A549 treated with ZK216348 at 1 μM for 4 hours (cell line): Measurements from ENCODE around the gene SLC39A7. TPM values are rescaled to one million over a fixed set of nuclear protein-coding genes. Genes with fewer than 3 reads are reported as not detected.

ENCODE experiments used
- total RNA-seq: library from RNA; stranded (reverse); fragments of 200-300 nt; extraction: Qiagen RNA extraction; gene quantifications from 5 replicates; pipeline ENCODE4 v1.2.3, GENCODE V29; 2022; ENCODE audit warnings: low read depth

SLC39A7 gene, protein sequence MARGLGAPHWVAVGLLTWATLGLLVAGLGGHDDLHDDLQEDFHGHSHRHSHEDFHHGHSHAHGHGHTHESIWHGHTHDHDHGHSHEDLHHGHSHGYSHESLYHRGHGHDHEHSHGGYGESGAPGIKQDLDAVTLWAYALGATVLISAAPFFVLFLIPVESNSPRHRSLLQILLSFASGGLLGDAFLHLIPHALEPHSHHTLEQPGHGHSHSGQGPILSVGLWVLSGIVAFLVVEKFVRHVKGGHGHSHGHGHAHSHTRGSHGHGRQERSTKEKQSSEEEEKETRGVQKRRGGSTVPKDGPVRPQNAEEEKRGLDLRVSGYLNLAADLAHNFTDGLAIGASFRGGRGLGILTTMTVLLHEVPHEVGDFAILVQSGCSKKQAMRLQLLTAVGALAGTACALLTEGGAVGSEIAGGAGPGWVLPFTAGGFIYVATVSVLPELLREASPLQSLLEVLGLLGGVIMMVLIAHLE
- total RNA-seq = 99.1 to 115 TPM (median 112 TPM) in 5 replicates

DNA sequence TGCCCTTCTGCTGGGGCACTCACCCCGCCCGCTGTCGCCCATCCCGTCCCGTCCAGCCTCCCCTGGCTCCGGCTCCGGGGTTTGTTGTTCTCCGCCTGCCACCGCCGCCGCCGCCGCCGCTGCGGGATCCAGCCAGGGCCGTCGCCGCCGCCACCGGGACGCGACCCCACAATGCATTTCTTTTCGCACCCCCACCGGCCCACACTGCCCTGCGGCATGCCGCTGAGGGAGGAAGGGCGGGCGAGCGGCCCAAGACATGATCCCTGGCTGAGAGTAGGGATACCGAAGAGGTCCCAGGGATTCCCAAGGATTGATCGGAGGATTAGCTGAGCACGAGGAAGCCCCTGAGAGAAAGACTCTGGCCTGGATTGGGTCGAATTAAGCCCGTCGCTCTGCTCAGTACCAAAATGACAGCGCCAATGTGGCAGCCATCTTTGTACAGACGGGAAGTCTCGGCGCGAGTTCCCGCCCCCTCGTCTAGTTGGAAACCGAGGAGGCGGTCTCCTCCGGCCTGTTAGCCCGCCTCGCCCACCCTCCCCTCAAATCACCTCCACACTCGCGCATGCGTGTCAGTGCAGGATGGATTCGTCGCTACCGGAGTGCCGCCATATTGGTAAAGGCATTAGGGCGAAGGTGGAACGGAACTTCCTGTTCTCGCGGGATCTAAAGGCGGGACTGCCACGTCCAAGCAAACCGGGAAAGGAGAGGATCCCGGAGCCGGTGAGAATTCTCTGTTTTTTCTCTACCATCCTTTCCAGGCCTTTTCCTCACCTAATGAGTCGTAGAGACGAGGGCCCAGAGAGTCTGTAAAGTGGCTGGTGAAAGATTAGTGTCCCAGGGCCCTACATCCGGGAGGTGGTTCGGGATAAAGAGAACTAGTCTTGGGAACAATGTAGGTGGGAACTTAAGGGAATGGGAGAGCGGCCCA, at the start of gene SLC39A7, which contains the start of gene RXRB:
Gene SLC39A7, plus strand, starts transcription at position 649 of the 928 bp plus-strand sequence. CDS start 379 bp downstream, outside the sequence.
Gene RXRB, minus strand, starts transcription at position 447 of the 928 bp plus-strand sequence. Its CDS starts 189 bp downstream, at position 258.

DNA sequence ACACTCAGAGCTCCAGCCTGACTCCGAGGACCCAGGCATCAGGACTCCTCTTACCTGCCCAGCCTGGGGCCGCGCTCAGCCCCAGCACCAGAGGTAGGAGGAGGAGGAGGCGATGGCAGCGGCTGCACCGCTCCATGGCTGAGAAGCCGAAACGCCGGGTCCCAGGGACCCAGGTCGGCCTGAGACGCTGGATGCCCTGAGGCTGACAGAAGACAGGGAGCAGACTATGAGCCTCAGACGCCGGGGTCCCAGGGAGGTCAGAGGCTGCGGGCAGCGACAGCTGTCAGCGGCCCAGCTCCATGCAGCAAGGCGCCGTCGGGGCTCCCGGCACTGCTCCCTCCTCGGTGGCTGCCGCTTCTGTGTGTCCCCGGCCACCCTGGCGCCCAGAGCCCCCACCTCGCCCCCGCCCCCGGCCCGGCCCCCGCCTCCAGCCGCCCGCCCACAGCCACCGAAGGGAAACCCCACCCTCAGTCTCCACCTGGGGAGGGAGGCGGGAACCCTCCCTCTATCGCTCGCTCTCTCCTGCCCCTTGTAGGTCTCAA, 8.5 kb upstream of the SLC39A7 start, which contains the start of gene COL11A2:
Gene COL11A2, minus strand, starts transcription at position 363 of the 542 bp plus-strand sequence. Its CDS starts 227 bp downstream, at position 136.

DNA sequence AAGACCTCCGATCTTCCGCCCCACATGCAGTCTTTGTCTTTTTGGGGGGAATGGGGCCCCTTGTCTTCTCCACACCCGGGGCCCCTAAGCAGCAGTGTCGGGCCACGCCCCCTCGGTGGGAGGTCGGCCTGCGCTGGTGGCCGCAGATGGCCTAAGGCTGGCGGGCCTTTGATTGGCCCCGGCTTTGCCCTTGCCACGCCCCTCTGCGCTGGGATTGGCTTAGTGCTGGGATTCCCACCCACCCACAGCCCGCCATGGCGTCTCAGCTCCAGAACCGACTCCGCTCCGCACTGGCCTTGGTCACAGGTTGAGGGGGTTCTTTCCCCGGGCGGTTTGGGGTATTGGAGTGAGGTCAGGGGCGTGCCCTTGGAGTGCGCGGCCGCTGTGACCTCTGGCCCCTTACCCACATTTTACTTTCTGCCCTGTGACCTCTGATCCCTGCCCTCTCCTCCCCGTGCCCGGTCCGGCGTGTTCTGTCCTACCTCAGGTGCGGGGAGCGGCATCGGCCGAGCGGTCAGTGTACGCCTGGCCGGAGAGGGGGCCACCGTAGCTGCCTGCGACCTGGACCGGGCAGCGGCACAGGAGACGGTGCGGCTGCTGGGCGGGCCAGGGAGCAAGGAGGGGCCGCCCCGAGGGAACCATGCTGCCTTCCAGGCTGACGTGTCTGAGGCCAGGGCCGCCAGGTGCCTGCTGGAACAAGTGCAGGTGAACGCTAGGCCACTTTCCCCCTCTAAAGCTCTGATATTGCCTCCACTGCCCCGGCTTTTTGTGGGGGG, 3.9 kb downstream of the SLC39A7 start, which contains the start of gene HSD17B8:
Gene HSD17B8, plus strand, starts transcription at position 241 of the 776 bp plus-strand sequence. Its CDS starts 14 bp downstream, at position 255.

DNA sequence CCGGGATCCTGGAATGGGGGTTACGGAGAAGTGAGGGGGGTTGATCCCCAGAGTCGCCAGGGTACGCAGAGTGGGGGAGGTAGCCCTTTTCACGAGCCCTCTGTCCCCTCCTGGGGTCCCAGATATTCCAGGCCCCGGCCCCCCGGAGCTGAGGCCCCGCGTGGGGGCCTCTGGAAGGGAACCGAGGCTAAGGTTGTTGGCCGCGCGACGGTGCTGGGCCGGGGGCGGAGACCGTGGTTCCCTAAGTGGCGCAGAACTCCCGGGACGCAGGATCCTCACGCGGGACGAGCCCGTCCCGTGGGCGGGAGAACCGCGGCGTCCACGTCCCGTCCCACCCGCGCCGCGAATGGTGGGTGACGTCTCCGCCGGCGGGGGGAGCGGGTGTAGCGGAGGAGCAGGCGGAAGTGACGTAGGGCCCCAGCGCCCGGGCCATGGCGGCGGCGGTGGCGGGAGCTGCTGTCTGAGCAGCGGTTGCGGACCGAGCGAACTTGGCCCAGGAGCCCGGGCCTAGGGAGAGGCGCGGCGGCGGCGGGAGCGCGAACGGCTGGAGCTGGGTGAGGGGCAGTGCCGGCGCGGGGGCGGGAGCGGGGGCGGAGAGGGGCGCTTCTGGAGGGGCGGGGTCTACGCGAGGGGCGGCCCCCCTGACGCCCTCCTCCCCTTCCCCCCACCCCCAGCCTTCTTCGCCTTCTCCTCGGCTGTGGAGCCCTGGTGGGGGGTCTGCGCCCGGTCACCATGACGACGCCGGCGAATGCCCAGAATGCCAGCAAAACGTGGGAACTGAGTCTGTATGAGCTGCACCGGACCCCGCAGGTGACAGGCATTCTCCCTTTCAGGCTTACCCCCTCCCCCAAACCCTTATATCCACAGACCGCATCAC, 7.7 kb downstream of the SLC39A7 start, which contains the start of gene RING1:
Gene RING1, plus strand, starts transcription at position 410 of the 877 bp plus-strand sequence. Its CDS starts 323 bp downstream, at position 733.

Other genes starting within 250 kb of the SLC39A7 start
- gene HLA-DMA, start 247.8 kb upstream of the SLC39A7 start, total RNA-seq = 2.7 to 3.6 TPM (median 3.2 TPM) in 5 replicates
- 127 to 155 TPM (median 130 TPM) in 5 replicates for gene BRD2, start 232.3 kb upstream of the SLC39A7 start, total RNA-seq
- not detected in 5 replicates for gene HLA-DOA, start 191.3 kb upstream of the SLC39A7 start, total RNA-seq
- 0.05 TPM in 1 of 5 replicates, not detected in the others for gene HLA-DPA1, start 127.2 kb upstream of the SLC39A7 start, total RNA-seq
- gene HLA-DPB1, start 124.9 kb upstream of the SLC39A7 start, total RNA-seq = not detected in 5 replicates
- gene COL11A2, start 8.4 kb upstream of the SLC39A7 start, total RNA-seq = 0.71 to 1.5 TPM (median 0.79 TPM) in 5 replicates
- gene RXRB, start 202 bp upstream of the SLC39A7 start, total RNA-seq = 14.6 to 23.6 TPM (median 21.7 TPM) in 5 replicates
- gene HSD17B8, start 3.8 kb downstream of the SLC39A7 start, total RNA-seq = 9.7 to 16.5 TPM (median 14.8 TPM) in 5 replicates
- gene RING1, start 7.6 kb downstream of the SLC39A7 start, total RNA-seq = 19.0 to 27.0 TPM (median 24.7 TPM) in 5 replicates
- gene VPS52, start 71.0 kb downstream of the SLC39A7 start, total RNA-seq = 17.5 to 19.4 TPM (median 18.5 TPM) in 5 replicates
- gene RPS18, start 71.2 kb downstream of the SLC39A7 start, total RNA-seq = 2,468 to 2,870 TPM (median 2,583 TPM) in 5 replicates
- 0.47 to 1.1 TPM (median 0.66 TPM) in 5 replicates for gene B3GALT4, start 76.3 kb downstream of the SLC39A7 start, total RNA-seq
- gene WDR46, start 88.4 kb downstream of the SLC39A7 start, total RNA-seq = 51.7 to 59.6 TPM (median 56.5 TPM) in 5 replicates
- 95.5 to 148 TPM (median 103 TPM) in 5 replicates for gene PFDN6, start 88.7 kb downstream of the SLC39A7 start, total RNA-seq
- 9.4 to 15.3 TPM (median 14.0 TPM) in 5 replicates for gene RGL2, start 98.1 kb downstream of the SLC39A7 start, total RNA-seq
- 30.8 to 42.7 TPM (median 36.7 TPM) in 5 replicates for gene TAPBP, start 113.2 kb downstream of the SLC39A7 start, total RNA-seq
- 2.1 to 5.4 TPM (median 4.1 TPM) in 5 replicates for gene ZBTB22, start 116.9 kb downstream of the SLC39A7 start, total RNA-seq
- gene DAXX, start 122.1 kb downstream of the SLC39A7 start, total RNA-seq = 38.1 to 39.7 TPM (median 38.5 TPM) in 5 replicates
- gene KIFC1, start 191.0 kb downstream of the SLC39A7 start, total RNA-seq = 33.8 to 49.0 TPM (median 44.2 TPM) in 5 replicates
- gene PHF1, start 210.1 kb downstream of the SLC39A7 start, total RNA-seq = 10.0 to 20.7 TPM (median 17.9 TPM) in 5 replicates
- 139 to 237 TPM (median 202 TPM) in 5 replicates for gene CUTA, start 217.2 kb downstream of the SLC39A7 start, total RNA-seq
- 3.7 to 9.2 TPM (median 5.1 TPM) in 5 replicates for gene SYNGAP1, start 219.2 kb downstream of the SLC39A7 start, total RNA-seq